Measurements from ENCODE around the gene LRP5. TPM values are rescaled to one million over a fixed set of nuclear protein-coding genes. Genes with fewer than 3 reads are reported as not detected.

LRP5 gene
- total and polyA plus RNA-seq, 9 of the 15 experiments (the other 6 are each of a cell fraction or from before 2014, with no cell fraction given), result 0.48 to 44.2 (median 13.5) TPM

DNA sequence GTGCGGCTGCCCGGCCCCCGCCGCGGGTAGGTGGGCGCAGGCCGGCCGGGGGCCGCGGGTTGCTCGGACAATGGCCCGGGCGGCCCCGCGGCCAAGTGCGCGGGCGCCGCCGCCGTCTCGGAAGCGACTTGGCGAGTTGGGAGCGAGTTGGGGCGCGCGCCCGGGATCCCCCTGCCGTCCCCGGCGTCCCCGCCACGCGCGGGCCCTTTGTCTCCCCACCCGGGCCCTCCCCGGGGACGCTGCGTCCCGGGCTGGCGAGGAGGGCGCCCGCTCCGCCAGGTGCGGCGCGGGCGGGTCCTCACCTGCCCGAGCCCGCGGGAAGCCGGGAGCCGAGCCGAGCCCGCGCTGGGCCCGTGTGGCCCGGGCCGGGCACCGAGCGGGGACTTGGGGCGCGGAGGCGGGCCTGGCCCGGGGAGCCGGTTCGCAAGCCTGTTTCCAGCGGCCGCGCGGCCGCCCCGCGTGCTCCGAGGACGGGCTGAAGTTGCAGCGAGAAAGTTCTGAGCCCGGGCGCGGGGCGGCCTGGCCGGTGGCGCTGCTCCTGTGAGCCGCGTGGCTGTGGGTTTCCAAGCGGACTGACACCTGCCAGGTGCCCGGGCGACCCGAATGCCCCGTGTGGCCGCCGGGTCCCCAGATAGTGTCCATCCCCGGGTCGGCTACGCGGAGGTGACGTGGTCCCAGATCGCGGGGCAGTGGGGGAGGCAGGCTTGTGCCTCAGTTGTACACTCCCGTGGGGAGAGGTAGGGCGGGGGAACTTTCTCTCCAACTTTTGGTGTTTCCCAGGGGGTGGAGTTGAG lies 586 bp downstream of the LRP5 start (continued):
- TF ChIP-seq CXXC5 (CRISPR knock-in tag; IDR thresholded peaks at IDR 0.05) (0 out of 2 replicates have a peak, but pooled peaks have one; percentile 29), ZNF174 (CRISPR knock-in tag; IDR thresholded peaks at IDR 0.05) (no peak), NONO (IDR thresholded peaks at IDR 0.05; ENCODE audit: low read depth in 2 of 2, low read length in 1 of 2) (0 out of 4 replicates have a peak, but pooled peaks of 1 of the 2 experiments have one; percentile 34), MYC (IDR thresholded peaks at IDR 0.05; ENCODE audit: low read depth, low read length) (peak; percentile 46; the same call in 1 of the 2 replicates), MYC (CRISPR knock-in tag; IDR thresholded peaks at IDR 0.05; ENCODE audit: borderline replicate concordance, low read depth) (no peak), MAZ (CRISPR knock-in tag; conservative IDR thresholded peaks at IDR 0.05 in 1 of 2, IDR thresholded peaks at IDR 0.05 in 1 of 2) (peak in 1 of 2 experiments; percentile 39; a peak in 1 of 4 replicates), TCFL5 (CRISPR knock-in tag; conservative IDR thresholded peaks at IDR 0.05) (no peak), PHF8 (IDR thresholded peaks at IDR 0.05; ENCODE audit: borderline replicate concordance, low read length) (peak; percentile 49; the same call in 1 of the 2 replicates), HDAC1 (IDR thresholded peaks at IDR 0.05) (peak in 1 of 2 experiments; percentile 22; a peak in 1 of 4 replicates), ZZZ3 (IDR thresholded peaks at IDR 0.05) (no peak)
- TF ChIP-seq, protein P1, sequence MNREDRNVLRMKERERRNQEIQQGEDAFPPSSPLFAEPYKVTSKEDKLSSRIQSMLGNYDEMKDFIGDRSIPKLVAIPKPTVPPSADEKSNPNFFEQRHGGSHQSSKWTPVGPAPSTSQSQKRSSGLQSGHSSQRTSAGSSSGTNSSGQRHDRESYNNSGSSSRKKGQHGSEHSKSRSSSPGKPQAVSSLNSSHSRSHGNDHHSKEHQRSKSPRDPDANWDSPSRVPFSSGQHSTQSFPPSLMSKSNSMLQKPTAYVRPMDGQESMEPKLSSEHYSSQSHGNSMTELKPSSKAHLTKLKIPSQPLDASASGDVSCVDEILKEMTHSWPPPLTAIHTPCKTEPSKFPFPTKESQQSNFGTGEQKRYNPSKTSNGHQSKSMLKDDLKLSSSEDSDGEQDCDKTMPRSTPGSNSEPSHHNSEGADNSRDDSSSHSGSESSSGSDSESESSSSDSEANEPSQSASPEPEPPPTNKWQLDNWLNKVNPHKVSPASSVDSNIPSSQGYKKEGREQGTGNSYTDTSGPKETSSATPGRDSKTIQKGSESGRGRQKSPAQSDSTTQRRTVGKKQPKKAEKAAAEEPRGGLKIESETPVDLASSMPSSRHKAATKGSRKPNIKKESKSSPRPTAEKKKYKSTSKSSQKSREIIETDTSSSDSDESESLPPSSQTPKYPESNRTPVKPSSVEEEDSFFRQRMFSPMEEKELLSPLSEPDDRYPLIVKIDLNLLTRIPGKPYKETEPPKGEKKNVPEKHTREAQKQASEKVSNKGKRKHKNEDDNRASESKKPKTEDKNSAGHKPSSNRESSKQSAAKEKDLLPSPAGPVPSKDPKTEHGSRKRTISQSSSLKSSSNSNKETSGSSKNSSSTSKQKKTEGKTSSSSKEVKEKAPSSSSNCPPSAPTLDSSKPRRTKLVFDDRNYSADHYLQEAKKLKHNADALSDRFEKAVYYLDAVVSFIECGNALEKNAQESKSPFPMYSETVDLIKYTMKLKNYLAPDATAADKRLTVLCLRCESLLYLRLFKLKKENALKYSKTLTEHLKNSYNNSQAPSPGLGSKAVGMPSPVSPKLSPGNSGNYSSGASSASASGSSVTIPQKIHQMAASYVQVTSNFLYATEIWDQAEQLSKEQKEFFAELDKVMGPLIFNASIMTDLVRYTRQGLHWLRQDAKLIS (CRISPR knock-in tag; IDR thresholded peaks at IDR 0.05), result no peak
- TF ChIP-seq, protein P2, sequence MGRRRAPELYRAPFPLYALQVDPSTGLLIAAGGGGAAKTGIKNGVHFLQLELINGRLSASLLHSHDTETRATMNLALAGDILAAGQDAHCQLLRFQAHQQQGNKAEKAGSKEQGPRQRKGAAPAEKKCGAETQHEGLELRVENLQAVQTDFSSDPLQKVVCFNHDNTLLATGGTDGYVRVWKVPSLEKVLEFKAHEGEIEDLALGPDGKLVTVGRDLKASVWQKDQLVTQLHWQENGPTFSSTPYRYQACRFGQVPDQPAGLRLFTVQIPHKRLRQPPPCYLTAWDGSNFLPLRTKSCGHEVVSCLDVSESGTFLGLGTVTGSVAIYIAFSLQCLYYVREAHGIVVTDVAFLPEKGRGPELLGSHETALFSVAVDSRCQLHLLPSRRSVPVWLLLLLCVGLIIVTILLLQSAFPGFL (CRISPR knock-in tag; IDR thresholded peaks at IDR 0.05), result no peak

Data from K562 (cell line).